ENCODE results near the gene POLR2I.

The POLR2I gene

GRCh38 chr19:36093687-36094086, 21.0 kb downstream of the POLR2I start:
- H3K27ac ChIP-seq: no peak overlapping the region
- TF ChIP-seq CTCF (conservative IDR thresholded peaks at IDR 0.05): no peak

- no peak for TF ChIP-seq CTCF (conservative IDR thresholded peaks at IDR 0.05)
- H3K27ac ChIP-seq: no peak overlapping the region
Observed at GRCh38 chr19:36093146-36093662, 21.5 kb downstream of the POLR2I start.

DNA sequence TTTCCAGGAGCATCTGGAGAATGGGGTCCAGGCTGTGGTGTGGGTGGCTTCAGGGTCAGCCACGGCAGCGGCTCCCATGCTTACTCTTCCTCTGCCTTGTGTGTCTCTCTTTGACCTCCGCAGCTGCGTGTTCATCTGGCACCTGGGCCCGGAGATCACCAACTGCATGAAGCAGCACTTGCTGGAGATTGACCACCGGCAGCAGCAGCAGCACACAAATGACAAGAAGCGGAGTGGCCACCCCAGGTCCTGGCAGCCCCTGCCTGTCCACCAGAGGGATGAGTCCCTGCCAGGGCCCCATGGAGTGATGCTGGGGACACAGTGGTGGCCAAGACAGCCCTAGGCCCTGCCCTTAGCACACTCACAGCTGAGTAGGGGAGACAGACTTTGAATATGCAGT, 22.1 kb downstream of the POLR2I start:
- TF ChIP-seq CTCF (conservative IDR thresholded peaks at IDR 0.05): no peak
- no peak overlapping the region for H3K27ac ChIP-seq

DNA sequence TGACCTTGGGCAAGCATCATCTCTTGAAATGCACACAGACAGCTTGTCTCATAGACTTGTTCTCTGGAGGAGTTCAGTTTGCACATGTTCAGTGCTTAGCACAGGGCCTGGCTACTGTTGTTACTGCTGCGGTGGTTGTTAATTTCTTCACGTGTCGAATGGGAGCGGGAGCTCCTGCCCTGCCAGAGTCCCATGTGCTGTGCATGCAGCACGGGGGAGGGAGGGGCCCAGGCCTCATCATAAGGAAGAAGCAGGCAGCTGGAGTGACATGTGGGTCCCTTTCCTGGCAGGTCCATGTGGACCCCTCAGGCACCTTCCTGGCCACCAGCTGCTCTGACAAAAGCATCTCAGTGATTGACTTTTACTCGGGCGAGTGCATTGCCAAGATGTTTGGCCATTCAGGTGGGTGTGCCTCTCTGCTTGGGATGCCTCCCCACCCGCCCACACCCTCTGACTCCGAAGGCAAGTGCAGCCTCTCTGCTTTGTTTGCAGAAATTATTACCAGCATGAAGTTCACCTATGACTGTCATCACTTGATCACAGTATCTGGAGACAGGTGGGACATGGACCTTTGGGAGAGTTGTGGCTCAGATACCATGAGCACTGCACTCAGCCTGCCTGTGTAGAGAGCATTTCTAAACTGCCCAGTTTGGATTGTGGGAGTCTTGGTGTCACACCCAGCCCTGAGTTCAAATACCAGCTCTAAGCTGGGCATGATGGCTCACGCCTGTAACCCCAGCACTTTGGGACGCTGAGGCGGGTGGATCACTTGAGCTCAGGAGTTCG, 23.6 kb downstream of the POLR2I start:
- H3K27ac ChIP-seq: no peak overlapping the region
- TF ChIP-seq CTCF (conservative IDR thresholded peaks at IDR 0.05): no peak

DNA sequence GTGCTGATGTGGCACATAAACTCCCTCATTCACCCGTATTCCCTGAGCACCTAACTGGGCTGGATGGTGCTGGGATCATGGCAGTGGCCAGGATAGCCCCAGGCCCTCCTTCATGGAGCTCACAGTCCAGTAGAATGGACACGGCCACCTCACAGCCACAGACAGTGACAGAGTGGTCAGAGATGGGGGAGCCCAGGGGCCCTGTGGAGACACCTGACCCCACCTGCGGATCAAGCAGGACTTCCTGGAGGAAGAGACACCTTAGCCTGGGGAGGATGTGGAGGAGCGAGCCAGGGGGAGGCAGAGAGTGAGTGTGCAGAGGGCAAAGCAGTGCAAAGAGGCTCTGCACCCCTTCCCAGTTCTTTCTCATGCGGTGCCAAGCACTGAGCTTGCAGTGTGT, 24.8 kb downstream of the POLR2I start:
- H3K27ac ChIP-seq: no peak overlapping the region
- no peak for TF ChIP-seq CTCF (conservative IDR thresholded peaks at IDR 0.05)

GRCh38 chr19:36086326-36086725, 28.3 kb downstream of the POLR2I start:
- no peak for TF ChIP-seq CTCF (conservative IDR thresholded peaks at IDR 0.05)
- no peak overlapping the region for H3K27ac ChIP-seq

- no peak overlapping the region for H3K27ac ChIP-seq
- TF ChIP-seq CTCF (conservative IDR thresholded peaks at IDR 0.05): no peak
Observed at GRCh38 chr19:36084231-36085009, 30.3 kb downstream of the POLR2I start.

All from VCaP (cell line).